Epithelial cell of prostate (primary cell): ENCODE results near the gene HOXB2.
"Not testable (repeated sequence)": the region's sequence is repeated elsewhere in the genome, so short reads cannot be mapped to it uniquely, and the experiment has no call there.

ENCODE experiments used
- DNase-seq: peaks from one replicate; pipeline ENCODE4 v3.0.0-alpha.2; 2011; ENCODE audit warnings: low read depth, low spot score
- H3K27ac ChIP-seq: fragments of 450-650 bp; 2 replicates; pipeline ENCODE4 v1.5.1; 2017; ENCODE audit warnings: mild to moderate bottlenecking

The HOXB2 gene

DNA sequence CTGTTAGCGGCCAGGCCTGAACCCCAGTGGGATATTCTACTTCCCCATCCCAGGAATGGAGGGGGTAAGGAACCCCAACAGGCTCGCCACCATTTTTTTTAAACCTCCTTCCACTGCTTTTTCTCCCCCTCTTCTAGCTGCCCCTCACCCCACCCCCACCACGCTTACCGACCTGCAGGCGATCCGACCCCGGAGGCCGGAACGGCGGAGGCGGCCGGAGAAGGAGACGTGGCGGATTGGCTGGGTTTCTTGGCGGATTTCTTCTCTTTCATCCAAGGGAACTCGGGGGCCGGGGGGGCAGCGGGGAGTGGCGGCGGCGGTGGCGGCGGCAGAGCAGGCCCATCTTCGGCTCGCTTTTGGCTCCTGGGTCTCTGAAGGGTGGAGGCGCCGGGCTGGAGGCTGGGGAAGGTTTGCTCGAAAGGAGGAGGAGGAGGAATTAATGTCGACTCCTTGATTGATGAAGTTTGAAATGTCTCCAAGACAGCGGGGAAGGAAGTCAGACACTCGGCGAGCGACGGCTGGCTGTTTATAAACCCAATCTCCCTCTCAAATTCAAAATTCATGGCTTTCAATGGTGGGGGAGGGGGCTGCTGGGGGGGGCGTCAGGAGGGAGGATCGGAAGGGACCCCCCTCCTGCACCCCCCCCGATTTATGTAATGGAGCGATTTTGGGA lies 424 bp downstream of the HOXB2 start:
- no peak for DNase-seq
- peak overlapping the region; percentile 49 for H3K27ac ChIP-seq

DNA sequence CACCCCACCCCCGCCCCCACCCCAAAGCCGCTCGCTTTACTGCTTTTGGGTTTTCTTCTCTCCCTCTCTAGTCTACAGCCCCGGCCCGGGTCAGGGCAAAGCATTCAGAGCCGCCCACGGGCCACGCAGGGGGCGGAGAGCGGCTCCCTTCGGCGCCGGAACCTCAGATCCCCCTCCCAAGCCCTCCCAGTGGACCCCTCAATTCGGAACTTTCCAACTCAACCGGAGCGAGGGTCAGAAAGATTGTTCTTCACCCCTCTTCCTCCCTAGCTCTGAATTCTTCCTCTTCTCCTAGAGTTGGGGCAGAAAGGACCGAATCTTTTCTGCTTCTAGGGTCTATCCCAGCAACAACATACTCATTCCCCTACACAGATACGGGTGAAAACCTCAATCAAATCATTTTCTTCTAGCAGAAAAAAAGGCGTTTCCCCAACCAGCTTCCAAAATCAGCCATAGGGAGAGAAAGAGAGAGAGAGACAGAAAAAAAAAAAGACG lies 1.0 kb downstream of the HOXB2 start:
- H3K27ac ChIP-seq, result peak overlapping the region; percentile 49
- no peak for DNase-seq

DNA sequence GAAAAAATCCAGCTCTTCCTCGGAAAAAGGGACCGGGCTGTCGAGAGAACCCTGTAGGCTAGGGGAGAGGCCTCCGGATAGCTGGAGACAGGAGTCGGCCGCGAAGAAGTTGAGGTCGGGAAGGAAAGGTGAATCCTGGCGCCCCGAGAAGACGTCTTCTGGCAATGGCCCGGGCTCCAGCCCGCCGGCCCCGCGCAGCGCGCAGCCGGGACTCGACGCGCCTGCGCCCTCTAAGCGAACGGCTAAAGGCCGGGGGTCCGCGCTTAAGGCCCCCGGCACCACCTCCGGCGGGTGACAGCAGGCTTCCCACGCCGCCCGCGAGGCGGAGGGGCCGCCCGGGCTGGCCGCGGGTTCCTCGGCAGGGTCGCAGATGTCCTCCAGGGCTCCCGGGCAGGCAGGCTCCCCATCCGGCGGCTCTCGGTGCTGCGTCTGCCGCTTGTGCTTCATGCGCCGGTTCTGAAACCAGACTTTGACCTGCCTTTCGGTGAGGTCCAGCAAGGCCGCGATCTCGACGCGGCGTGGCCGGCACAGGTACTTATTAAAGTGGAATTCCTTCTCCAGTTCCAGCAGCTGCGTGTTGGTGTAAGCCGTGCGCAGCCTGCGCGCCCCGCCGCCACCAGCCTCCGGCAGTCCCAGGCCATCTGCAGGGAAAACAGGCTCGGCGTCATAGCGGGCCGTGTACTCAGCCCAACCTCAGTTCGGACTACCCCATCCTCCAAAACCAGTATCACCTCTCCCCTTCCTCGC lies 1.6 kb downstream of the HOXB2 start:
- H3K27ac ChIP-seq, result peak overlapping the region; percentile 49

DNA sequence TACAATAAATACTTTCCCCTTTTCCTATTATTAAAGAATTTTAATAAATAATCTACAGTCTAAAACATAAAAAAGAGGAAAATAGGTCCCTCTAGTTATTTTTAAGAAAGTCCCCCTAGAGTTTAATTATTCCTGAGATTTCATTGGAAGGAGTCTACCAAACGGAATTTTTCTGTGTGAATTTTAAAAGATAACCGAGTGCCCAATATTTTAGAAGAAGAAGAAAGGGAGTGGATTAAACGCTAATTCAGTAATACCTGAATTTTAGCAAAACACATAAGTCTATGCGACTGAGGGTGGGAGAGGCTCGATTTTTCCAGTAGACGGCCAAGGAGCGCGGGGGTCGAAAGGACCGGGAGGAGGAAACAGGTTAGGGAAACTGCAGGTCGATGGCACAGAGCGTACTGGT lies 2.2 kb downstream of the HOXB2 start:
- no peak for DNase-seq
- peak overlapping the region; percentile 49 for H3K27ac ChIP-seq

More for the DNA sequence above, 1.6 kb downstream of the HOXB2 start:
- no peak for DNase-seq

DNA sequence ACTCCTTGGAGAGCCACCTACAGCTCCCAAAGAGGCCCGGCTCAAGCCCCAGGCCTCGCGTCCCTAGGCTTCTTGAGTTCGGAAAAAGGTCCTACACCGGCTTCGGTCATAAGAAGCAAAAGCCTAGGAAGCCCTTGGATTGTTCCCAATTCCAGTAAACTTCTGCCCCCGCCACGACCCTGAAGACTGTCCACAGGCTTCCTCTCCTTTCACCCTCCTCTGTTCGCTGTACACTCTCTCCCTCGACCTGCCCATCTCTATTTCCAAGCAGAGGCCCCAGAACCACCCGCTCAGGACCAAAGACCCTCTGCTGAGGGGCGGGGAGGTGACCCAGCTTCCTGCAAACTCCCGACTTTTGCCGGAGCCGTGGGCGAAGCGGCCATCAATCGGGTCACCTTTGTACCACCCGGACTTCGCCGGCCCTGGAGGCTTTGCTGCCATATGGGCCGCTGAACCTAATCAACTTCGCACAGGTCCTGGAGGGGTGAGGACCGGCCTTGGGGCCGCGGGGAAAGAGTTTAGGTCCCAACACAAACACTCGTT lies 2.7 kb downstream of the HOXB2 start:
- DNase-seq, result no peak
- H3K27ac ChIP-seq, result no peak overlapping the region

- no peak overlapping the region for H3K27ac ChIP-seq
- DNase-seq, result no peak
Measured at GRCh38 chr17:48541577-48542113, 3.3 kb downstream of the HOXB2 start.

GRCh38 chr17:48541036-48541576 lies 3.8 kb downstream of the HOXB2 start:
- H3K27ac ChIP-seq, result no peak overlapping the region
- no peak for DNase-seq

GRCh38 chr17:48540213-48540612 lies 4.7 kb downstream of the HOXB2 start:
- no peak overlapping the region for H3K27ac ChIP-seq

GRCh38 chr17:48539177-48539576 lies 5.7 kb downstream of the HOXB2 start:
- H3K27ac ChIP-seq, result no peak overlapping the region
- DNase-seq, result peak; percentile 31

More at GRCh38 chr17:48540213-48540612, 4.7 kb downstream of the HOXB2 start:
- DNase-seq, result no peak

DNA sequence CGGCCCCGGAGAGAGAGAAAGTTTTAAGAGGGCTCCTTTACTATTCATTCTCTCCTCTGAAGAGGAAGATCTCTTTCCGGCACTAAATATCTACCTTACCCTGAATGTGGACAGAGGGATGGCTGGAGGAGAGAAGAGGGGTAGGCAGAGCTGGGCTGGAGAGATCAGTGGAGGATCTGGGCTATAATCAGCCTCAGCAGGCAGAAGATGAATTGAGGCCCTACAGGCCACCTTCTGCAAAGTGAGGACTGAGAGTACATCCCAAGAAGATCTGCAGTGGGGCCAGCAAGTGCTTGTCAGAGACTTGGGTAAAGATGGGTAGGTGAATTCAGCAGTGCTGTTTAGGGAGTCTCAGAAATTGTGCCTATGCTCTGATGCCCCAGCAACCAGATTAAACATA lies 7.6 kb downstream of the HOXB2 start:
- H3K27ac ChIP-seq, result no peak overlapping the region
- DNase-seq, result no peak

DNA sequence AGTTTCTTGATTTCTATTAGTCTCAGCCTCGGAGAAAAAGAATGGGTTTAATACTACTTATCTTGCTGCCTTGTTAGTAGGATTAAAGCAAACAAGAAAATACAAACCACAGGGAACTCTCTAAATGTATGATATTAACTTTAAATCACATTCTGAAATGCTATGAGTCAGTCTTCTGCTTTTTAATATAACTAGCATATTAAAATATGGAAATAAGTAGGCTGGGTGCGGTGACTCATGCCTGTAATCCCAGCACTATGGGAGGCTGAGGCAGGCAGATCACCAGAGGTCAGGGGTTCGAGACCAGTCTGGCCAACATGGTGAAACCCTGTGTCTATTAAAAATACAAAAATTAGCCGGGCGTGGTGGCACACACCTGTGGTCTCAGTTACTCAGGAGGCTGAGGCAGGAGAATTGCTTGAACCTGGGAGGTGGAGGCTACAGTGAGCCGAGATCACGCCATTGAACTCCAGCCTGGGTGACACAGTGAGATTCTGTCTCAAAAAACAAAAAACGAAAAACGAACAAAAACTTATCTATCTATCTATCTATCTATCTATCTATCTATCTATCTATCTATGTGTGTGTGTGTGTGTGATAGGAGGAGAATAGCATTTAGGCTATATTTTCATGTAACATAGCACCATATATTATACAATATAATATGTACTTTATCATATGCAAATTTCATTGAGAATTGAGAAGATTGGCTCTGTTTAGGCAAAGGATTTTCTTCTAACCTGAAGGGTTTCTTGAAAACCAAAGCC lies 8.9 kb downstream of the HOXB2 start:
- DNase-seq, result not testable (repeated sequence)

GRCh38 chr17:48532261-48532660 lies 12.6 kb downstream of the HOXB2 start:
- DNase-seq, result no peak
- H3K27ac ChIP-seq, result no peak overlapping the region

More for the DNA sequence above, 8.9 kb downstream of the HOXB2 start:
- H3K27ac ChIP-seq, result not testable (repeated sequence)

DNA sequence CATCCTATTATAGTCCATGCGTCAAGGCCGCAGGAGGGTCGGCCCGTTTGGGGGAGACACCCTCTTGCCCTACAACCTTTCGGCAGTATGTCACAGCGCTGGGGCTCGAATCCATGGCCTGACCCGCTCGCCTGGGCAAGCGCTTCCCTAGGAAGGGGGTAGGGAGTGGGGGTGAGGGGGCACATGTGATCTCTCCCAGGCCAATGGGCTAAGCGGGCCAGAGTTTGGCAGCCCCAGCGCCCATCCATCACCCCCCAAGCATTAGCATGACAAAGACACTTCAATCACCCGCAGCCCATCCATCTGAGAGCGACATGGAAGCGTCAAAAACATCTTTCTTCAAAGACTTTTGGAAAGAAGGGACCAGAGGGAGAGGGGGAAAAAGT lies 14.0 kb downstream of the HOXB2 start, which contains the start of gene HOXB1:
Gene HOXB1, minus strand, starts transcription at position 125 of the 386 bp plus-strand sequence. Its CDS starts 107 bp downstream, at position 18.
- H3K27ac ChIP-seq, result no peak within 1 kb of the TSS
- no peak for DNase-seq

- H3K27ac ChIP-seq, result no peak overlapping the region
- DNase-seq, result no peak
Measured at GRCh38 chr17:48530208-48530886, 14.6 kb downstream of the HOXB2 start.

GRCh38 chr17:48529683-48530009 lies 15.3 kb downstream of the HOXB2 start:
- no peak overlapping the region for H3K27ac ChIP-seq
- no peak for DNase-seq

DNA sequence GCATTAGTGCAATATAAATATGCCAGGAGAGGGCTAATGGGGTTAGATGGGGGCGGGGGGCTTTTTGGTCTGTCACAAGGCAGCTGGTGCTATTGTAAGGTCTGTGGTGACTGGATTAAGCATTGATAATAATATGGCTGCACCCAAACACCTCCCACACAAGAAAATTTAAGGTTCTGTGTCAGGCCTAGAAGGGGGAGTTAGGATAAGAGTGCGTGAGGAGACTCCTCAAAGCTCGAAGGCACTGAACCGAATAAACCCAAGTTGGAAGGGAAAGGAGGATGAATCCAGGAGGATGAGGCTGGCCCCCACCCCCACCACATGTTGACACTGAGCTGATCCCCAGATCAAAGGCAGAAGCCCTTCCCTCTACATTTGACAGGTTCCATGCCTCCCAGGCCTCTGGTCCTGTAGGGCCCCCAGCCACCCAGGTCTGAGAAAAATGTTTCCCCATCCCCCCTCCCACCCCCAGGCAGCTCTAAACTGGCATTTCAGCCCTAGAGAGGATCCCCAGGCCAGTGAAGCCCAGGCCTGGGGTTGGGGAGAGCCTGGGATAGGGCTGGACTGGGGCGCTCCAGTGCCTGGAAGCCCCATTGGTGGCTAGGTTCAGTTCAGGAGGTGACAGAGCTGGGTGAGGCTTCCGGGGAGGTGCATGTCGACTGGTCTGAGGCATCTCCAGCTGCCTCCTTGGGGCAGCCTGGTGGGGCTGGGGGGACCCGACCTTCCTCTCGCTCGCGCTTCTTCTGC lies 15.8 kb downstream of the HOXB2 start:
- DNase-seq, result no peak
- H3K27ac ChIP-seq, result no peak overlapping the region

- no peak overlapping the region for H3K27ac ChIP-seq
- no peak for DNase-seq
Measured at GRCh38 chr17:48528153-48528935, 16.6 kb downstream of the HOXB2 start.

GRCh38 chr17:48527547-48527932 lies 17.4 kb downstream of the HOXB2 start:
- DNase-seq, result no peak
- no peak overlapping the region for H3K27ac ChIP-seq
